WTC11 (cell line): ENCODE data around the gene FMNL3. TPM values are rescaled to one million over a fixed set of nuclear protein-coding genes. Genes with fewer than 3 reads are reported as not detected.

Experiments
- ATAC-seq: fragments of 200-7000 bp; cut with Tn5 transposase; 2 replicates; pipeline ENCODE4 v1.10.0; 2021; ENCODE audit warnings: mild to moderate bottlenecking, moderate library complexity
- CTCF ChIA-PET: fragments of 300-600 bp; sonication (Branson Sonifier 250); formaldehyde crosslinking; loops from one replicate; lab custom pipeline; 2021; ENCODE audit warnings: antibody characterized with exemption; lab: Charles Lee
- POLR2A ChIA-PET: fragments of 350-600 bp; sonication (Branson Sonifier 250); formaldehyde crosslinking; loops from one replicate; lab custom pipeline; 2021; ENCODE audit warnings: antibody characterized with exemption; lab: Charles Lee
- DNase-seq: peaks from one replicate; pipeline ENCODE4 v3.0.0; 2021; ENCODE audit warnings: low spot score
- H3K27ac Mint-ChIP-seq: 2 replicates; pipeline ENCODE4 v1.8.0; 2021; ENCODE audit warnings: mixed read lengths
- H3K27me3 Mint-ChIP-seq: 2 replicates; pipeline ENCODE4 v1.8.0; 2021; ENCODE audit warnings: low read depth, mild to moderate bottlenecking, moderate library complexity, mixed read lengths
- H3K36me3 Mint-ChIP-seq: 2 replicates; pipeline ENCODE4 v1.8.0; 2021; ENCODE audit warnings: mixed read lengths
- H3K4me1 Mint-ChIP-seq: 2 replicates; pipeline ENCODE4 v1.8.0; 2022; ENCODE audit warnings: mixed read lengths
- H3K4me3 Mint-ChIP-seq: 2 replicates; pipeline ENCODE4 v1.8.0; 2021; ENCODE audit warnings: mild to moderate bottlenecking, moderate library complexity, mixed read lengths
- H3K9me3 Mint-ChIP-seq: 2 replicates; pipeline ENCODE4 v1.8.0; 2021; ENCODE audit warnings: mixed read lengths
- CREB1 ChIP-seq: sonication (generic); formaldehyde crosslinking; IDR thresholded peaks from 2 replicates; pipeline ENCODE4 v1.8.0; 2023; ENCODE audit warnings: mild to moderate bottlenecking, missing genetic modification reagents
- EMX1 ChIP-seq: fragments of 250-450 bp; sonication (Bioruptor Pico); IDR thresholded peaks from 2 replicates; pipeline ENCODE4 v1.8.0; 2021; ENCODE audit warnings: mild to moderate bottlenecking
- ERG ChIP-seq: fragments of 250-450 bp; sonication (Bioruptor Pico); IDR thresholded peaks from 2 replicates; pipeline ENCODE4 v1.8.0; 2021; ENCODE audit warnings: mild to moderate bottlenecking
- FOXJ3 ChIP-seq: sonication (generic); formaldehyde crosslinking; IDR thresholded peaks from 2 replicates; pipeline ENCODE4 v1.9.0; 2021; ENCODE audit warnings: missing genetic modification reagents, mild to moderate bottlenecking, borderline replicate concordance
- FOXK1 ChIP-seq: sonication (generic); formaldehyde crosslinking; IDR thresholded peaks from 2 replicates; pipeline ENCODE4 v1.8.0; 2022; ENCODE audit warnings: mild to moderate bottlenecking, moderate library complexity, missing genetic modification reagents
- GRHL2 ChIP-seq: fragments of 250-450 bp; sonication (Bioruptor Pico); IDR thresholded peaks from 2 replicates; pipeline ENCODE4 v1.8.0; 2022; ENCODE audit warnings: mild to moderate bottlenecking, moderate library complexity; ENCODE audit not compliant: insufficient replicate concordance, severe bottlenecking
- HMGXB4 ChIP-seq: sonication (generic); formaldehyde crosslinking; IDR thresholded peaks from 2 replicates; pipeline ENCODE4 v1.8.1; 2023; ENCODE audit warnings: mild to moderate bottlenecking, moderate library complexity, missing genetic modification reagents
- KAT7 ChIP-seq: sonication (generic); formaldehyde crosslinking; IDR thresholded peaks from 2 replicates; pipeline ENCODE4 v1.8.1; 2023; ENCODE audit warnings: missing genetic modification reagents, mild to moderate bottlenecking, borderline replicate concordance
- NFATC4 ChIP-seq: fragments of 250-450 bp; sonication (Bioruptor Pico); IDR thresholded peaks from 2 replicates; pipeline ENCODE4 v1.9.0; 2021; ENCODE audit warnings: mild to moderate bottlenecking
- NFYB ChIP-seq: sonication (generic); formaldehyde crosslinking; conservative IDR thresholded peaks from 2 replicates; pipeline ENCODE4 v1.8.0; 2022; ENCODE audit warnings: low read depth, missing genetic modification reagents
- SMAD4 ChIP-seq: sonication (generic); formaldehyde crosslinking; IDR thresholded peaks from 2 replicates; pipeline ENCODE4 v1.8.0; 2022; ENCODE audit warnings: mild to moderate bottlenecking, missing genetic modification reagents
- TEAD4 ChIP-seq: sonication (generic); formaldehyde crosslinking; IDR thresholded peaks from 2 replicates; pipeline ENCODE4 v1.8.0; 2022; ENCODE audit warnings: mild to moderate bottlenecking, missing genetic modification reagents
- ZNF263 ChIP-seq: sonication (generic); formaldehyde crosslinking; IDR thresholded peaks from 2 replicates; pipeline ENCODE4 v1.8.1; 2022; ENCODE audit warnings: low read depth, mild to moderate bottlenecking, moderate library complexity, missing genetic modification reagents
- ZNF423 ChIP-seq: fragments of 250-450 bp; sonication (Bioruptor Pico); IDR thresholded peaks from 2 replicates; pipeline ENCODE4 v2.1.2; 2022; ENCODE audit warnings: mild to moderate bottlenecking, moderate library complexity
- ZNF671 ChIP-seq: fragments of 250-450 bp; sonication (Bioruptor Pico); IDR thresholded peaks from 2 replicates; pipeline ENCODE4 v1.8.0; 2021; ENCODE audit warnings: mild to moderate bottlenecking
- ZSCAN18 ChIP-seq: fragments of 250-450 bp; sonication (Bioruptor Pico); IDR thresholded peaks from 2 replicates; pipeline ENCODE4 v2.1.2; 2022; ENCODE audit warnings: mild to moderate bottlenecking, moderate library complexity
- total RNA-seq: library from RNA; stranded (reverse); gene quantifications from 3 replicates; pipeline ENCODE4 v1.2.3, GENCODE V29; 2021
- TF ChIP-seq, protein P1 (sequence below): sonication (generic); formaldehyde crosslinking; conservative IDR thresholded peaks from 2 replicates; pipeline ENCODE4 v1.8.1; 2023; ENCODE audit warnings: mild to moderate bottlenecking, low read depth, missing genetic modification reagents, moderate library complexity
- TF ChIP-seq, protein P2 (sequence below): sonication (generic); formaldehyde crosslinking; IDR thresholded peaks from 2 replicates; pipeline ENCODE4 v1.8.0; 2022; ENCODE audit warnings: mild to moderate bottlenecking, missing genetic modification reagents
- TF ChIP-seq, protein P3 (sequence below): sonication (generic); formaldehyde crosslinking; IDR thresholded peaks from 2 replicates; pipeline ENCODE4 v1.8.1; 2022; ENCODE audit warnings: low read depth, mild to moderate bottlenecking, moderate library complexity, missing genetic modification reagents, borderline replicate concordance
- TF ChIP-seq, protein P4 (sequence below): sonication (generic); formaldehyde crosslinking; IDR thresholded peaks from 2 replicates; pipeline ENCODE4 v1.8.1; 2023; ENCODE audit warnings: mild to moderate bottlenecking, missing genetic modification reagents
- TF ChIP-seq, protein P5 (sequence below): sonication (generic); formaldehyde crosslinking; IDR thresholded peaks from 2 replicates; pipeline ENCODE4 v1.8.1; 2022; ENCODE audit warnings: mild to moderate bottlenecking, missing genetic modification reagents, moderate library complexity, borderline replicate concordance

FMNL3 gene
- total RNA-seq, 1 experiment from 2014 or later = 19.3 TPM

- Mint-ChIP-seq H3K27ac (peak overlapping the region; percentile 74; the same call in 1 of the 2 replicates), H3K9me3 (no peaks in the 10 kb centered on the region), H3K36me3 (peaks cover 18% of the 10 kb centered on the region), H3K27me3 (no peaks in the 10 kb centered on the region), H3K4me1 (peaks cover 34% of the 10 kb centered on the region), H3K4me3 (no peak overlapping the region)
- DNase-seq = no peak
- ChIA-PET CTCF (interaction anchor here (1.0 to 1.5 kb wide), 3 partner anchors 7 to 15 kb away, joined by 3 to 5 read pairs (median 3); partner anchors contain the start of gene TMBIM6), POLR2A (no interaction called here)
- ATAC-seq = no peak
- TF ChIP-seq CREB1 (CRISPR knock-in tag) (no peak), SMAD4 (CRISPR knock-in tag) (no peak), NFATC4 (CRISPR knock-in tag) (no peak), GRHL2 (CRISPR knock-in tag) (no peak), ZNF423 (no peak), FOXK1 (CRISPR knock-in tag) (no peak)
- TF ChIP-seq, protein P1, sequence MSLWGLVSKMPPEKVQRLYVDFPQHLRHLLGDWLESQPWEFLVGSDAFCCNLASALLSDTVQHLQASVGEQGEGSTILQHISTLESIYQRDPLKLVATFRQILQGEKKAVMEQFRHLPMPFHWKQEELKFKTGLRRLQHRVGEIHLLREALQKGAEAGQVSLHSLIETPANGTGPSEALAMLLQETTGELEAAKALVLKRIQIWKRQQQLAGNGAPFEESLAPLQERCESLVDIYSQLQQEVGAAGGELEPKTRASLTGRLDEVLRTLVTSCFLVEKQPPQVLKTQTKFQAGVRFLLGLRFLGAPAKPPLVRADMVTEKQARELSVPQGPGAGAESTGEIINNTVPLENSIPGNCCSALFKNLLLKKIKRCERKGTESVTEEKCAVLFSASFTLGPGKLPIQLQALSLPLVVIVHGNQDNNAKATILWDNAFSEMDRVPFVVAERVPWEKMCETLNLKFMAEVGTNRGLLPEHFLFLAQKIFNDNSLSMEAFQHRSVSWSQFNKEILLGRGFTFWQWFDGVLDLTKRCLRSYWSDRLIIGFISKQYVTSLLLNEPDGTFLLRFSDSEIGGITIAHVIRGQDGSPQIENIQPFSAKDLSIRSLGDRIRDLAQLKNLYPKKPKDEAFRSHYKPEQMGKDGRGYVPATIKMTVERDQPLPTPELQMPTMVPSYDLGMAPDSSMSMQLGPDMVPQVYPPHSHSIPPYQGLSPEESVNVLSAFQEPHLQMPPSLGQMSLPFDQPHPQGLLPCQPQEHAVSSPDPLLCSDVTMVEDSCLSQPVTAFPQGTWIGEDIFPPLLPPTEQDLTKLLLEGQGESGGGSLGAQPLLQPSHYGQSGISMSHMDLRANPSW = no peak
Measured at GRCh38 chr12:49748800-49749199, 41.6 kb upstream of the FMNL3 start.

DNA sequence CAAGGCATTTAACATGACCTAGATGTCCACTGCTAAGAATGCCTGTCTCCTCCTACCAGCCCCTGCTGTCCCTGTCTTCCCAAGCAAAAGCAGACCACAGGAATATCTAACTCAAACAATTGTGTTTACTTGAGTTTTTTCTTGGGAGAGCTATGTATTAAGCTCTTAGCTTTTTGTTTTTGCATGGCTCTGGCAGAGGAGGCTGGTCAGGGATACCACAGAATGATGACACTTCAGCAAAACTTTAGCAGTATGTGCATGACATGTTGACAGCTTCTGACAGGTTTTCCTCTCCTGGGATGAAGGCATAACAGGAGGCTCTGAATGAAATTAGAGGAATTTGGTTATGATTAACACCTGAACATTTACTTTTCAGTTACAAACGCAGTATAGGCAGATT lies 41.1 kb upstream of the FMNL3 start:
- peaks cover 14% of the 10 kb centered on the region for H3K36me3 Mint-ChIP-seq
- H3K4me3 Mint-ChIP-seq = no peak overlapping the region
- no peaks in the 10 kb centered on the region for H3K27me3 Mint-ChIP-seq
- H3K9me3 Mint-ChIP-seq = no peaks in the 10 kb centered on the region
- TF ChIP-seq EMX1 (CRISPR knock-in tag) (no peak), ZSCAN18 (CRISPR knock-in tag) (no peak), ZNF671 (CRISPR knock-in tag) (no peak), ERG (CRISPR knock-in tag) (no peak), TEAD4 (CRISPR knock-in tag) (no peak), ZNF263 (no peak), ZNF423 (no peak), FOXJ3 (no peak)
- TF ChIP-seq, protein P2, sequence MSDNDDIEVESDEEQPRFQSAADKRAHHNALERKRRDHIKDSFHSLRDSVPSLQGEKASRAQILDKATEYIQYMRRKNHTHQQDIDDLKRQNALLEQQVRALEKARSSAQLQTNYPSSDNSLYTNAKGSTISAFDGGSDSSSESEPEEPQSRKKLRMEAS (CRISPR knock-in tag) = no peak
- TF ChIP-seq, protein P3, sequence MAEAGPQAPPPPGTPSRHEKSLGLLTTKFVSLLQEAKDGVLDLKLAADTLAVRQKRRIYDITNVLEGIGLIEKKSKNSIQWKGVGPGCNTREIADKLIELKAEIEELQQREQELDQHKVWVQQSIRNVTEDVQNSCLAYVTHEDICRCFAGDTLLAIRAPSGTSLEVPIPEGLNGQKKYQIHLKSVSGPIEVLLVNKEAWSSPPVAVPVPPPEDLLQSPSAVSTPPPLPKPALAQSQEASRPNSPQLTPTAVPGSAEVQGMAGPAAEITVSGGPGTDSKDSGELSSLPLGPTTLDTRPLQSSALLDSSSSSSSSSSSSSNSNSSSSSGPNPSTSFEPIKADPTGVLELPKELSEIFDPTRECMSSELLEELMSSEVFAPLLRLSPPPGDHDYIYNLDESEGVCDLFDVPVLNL (CRISPR knock-in tag) = no peak
- TF ChIP-seq, all 79 proteins: peak for 0
- H3K4me1 Mint-ChIP-seq = peaks cover 39% of the 10 kb centered on the region
- H3K27ac Mint-ChIP-seq = no peak overlapping the region
- DNase-seq (no peak), ATAC-seq (no peak)
- POLR2A ChIA-PET = no interaction called here
- CTCF ChIA-PET = interaction anchor here (1.4 kb wide), 1 partner anchor 15 kb away, joined by 3 read pairs; no protein-coding TSS in a partner anchor

DNA sequence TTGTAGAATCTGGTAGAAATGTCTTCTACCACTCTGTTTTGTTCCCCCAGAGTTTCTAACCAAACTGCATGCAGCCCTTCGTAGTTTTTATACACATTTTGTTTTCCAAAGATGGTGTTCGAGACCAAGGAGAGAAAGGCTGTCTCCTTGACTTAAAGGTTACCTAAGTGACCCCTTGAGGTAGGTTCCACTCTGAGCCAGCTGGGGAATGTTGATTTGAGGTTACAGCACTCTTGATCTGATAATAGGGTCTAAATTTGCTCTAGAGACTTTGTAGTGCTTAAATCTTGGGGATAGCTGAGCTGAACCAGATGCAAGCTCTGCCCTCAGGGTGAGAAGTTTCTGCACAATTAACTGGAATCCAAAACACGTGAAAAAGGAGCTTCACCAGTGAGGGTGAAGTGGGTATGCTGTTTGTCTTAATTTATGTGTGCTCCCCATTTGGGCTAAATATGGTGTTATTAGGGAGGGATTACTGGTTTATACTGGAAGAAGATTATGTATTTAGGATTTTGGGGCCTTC lies 37.2 kb upstream of the FMNL3 start:
- Mint-ChIP-seq H3K27me3 (no peaks in the 10 kb centered on the region), H3K36me3 (no peaks in the 10 kb centered on the region), H3K4me3 (no peak overlapping the region; the same call in 1 of the 2 replicates), H3K9me3 (no peaks in the 10 kb centered on the region), H3K27ac (peak overlapping the region; percentile 66), H3K4me1 (peaks cover 33% of the 10 kb centered on the region)
- CTCF ChIA-PET = interaction anchor here (0.5 to 1.5 kb wide), 2 partner anchors 12 to 34 kb away, joined by 3 to 4 read pairs; no protein-coding TSS in a partner anchor
- POLR2A ChIA-PET = no interaction called here
- DNase-seq = no peak
- no peak for ATAC-seq
- TF ChIP-seq, protein P4, sequence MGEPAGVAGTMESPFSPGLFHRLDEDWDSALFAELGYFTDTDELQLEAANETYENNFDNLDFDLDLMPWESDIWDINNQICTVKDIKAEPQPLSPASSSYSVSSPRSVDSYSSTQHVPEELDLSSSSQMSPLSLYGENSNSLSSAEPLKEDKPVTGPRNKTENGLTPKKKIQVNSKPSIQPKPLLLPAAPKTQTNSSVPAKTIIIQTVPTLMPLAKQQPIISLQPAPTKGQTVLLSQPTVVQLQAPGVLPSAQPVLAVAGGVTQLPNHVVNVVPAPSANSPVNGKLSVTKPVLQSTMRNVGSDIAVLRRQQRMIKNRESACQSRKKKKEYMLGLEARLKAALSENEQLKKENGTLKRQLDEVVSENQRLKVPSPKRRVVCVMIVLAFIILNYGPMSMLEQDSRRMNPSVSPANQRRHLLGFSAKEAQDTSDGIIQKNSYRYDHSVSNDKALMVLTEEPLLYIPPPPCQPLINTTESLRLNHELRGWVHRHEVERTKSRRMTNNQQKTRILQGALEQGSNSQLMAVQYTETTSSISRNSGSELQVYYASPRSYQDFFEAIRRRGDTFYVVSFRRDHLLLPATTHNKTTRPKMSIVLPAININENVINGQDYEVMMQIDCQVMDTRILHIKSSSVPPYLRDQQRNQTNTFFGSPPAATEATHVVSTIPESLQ (CRISPR knock-in tag) = no peak
- TF ChIP-seq, protein P5, sequence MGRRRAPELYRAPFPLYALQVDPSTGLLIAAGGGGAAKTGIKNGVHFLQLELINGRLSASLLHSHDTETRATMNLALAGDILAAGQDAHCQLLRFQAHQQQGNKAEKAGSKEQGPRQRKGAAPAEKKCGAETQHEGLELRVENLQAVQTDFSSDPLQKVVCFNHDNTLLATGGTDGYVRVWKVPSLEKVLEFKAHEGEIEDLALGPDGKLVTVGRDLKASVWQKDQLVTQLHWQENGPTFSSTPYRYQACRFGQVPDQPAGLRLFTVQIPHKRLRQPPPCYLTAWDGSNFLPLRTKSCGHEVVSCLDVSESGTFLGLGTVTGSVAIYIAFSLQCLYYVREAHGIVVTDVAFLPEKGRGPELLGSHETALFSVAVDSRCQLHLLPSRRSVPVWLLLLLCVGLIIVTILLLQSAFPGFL (CRISPR knock-in tag) = no peak
- no peak for TF ChIP-seq NFYB (CRISPR knock-in tag)
- TF ChIP-seq HMGXB4 (CRISPR knock-in tag) = no peak
- TF ChIP-seq KAT7 (CRISPR knock-in tag) = no peak
